WERI-Rb-1 (cell line): ENCODE data around the gene PRDX2.

Source experiments
- DNase-seq: peaks from one replicate; pipeline ENCODE4 v3.0.0-alpha.2; 2020
- H3K27ac ChIP-seq: fragments of 250-450 bp; sonication (Bioruptor Pico); 2 replicates; pipeline ENCODE4 v1.5.1; 2020; ENCODE audit warnings: mild to moderate bottlenecking, moderate library complexity
- H3K27me3 ChIP-seq: fragments of 250-450 bp; sonication (Bioruptor Pico); 2 replicates; pipeline ENCODE4 v1.5.1; 2021; ENCODE audit warnings: mild to moderate bottlenecking, low read depth, moderate library complexity; ENCODE audit not compliant: insufficient read depth, severe bottlenecking
- H3K36me3 ChIP-seq: fragments of 250-450 bp; sonication (Bioruptor Pico); 2 replicates; pipeline ENCODE4 v1.5.1; 2020; ENCODE audit warnings: mild to moderate bottlenecking, moderate library complexity
- H3K4me3 ChIP-seq: 2 replicates; pipeline ENCODE4 v1.5.1; 2011; ENCODE audit warnings: low read depth, mild to moderate bottlenecking, control low read depth, low read length
- H3K9me3 ChIP-seq: fragments of 250-450 bp; sonication (Bioruptor Pico); 2 replicates; pipeline ENCODE4 v1.5.1; 2021; ENCODE audit warnings: mild to moderate bottlenecking, moderate library complexity; ENCODE audit not compliant: severe bottlenecking
- TF ChIP-seq, protein P1 (sequence below): IDR thresholded peaks from 2 replicates; pipeline ENCODE4 v1.5.1; 2011; ENCODE audit warnings: low read depth, mild to moderate bottlenecking, control low read depth, inconsistent platforms, low read length

Gene PRDX2

DNA sequence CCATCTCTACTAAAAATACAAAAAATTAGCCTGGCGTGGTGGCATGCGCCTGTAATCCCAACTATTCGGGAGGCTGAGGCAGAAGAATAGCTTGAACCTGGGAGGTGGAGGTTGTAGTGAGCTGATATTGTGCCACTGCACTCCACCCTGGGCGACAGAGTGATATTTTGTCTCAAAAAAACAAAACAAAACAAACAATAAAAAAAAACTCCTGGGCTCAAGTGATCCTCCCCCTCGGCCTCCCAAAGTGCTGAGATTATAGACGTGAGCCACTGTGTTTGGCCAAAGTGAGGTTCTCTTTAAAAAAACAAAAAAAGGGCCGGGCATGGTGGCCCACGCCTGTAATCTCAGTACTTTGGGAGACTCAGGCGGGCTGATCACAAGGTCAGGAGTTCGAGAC, 14.1 kb downstream of the PRDX2 start:
- peak overlapping the region; percentile 96 for H3K27ac ChIP-seq
- TF ChIP-seq, protein P1, sequence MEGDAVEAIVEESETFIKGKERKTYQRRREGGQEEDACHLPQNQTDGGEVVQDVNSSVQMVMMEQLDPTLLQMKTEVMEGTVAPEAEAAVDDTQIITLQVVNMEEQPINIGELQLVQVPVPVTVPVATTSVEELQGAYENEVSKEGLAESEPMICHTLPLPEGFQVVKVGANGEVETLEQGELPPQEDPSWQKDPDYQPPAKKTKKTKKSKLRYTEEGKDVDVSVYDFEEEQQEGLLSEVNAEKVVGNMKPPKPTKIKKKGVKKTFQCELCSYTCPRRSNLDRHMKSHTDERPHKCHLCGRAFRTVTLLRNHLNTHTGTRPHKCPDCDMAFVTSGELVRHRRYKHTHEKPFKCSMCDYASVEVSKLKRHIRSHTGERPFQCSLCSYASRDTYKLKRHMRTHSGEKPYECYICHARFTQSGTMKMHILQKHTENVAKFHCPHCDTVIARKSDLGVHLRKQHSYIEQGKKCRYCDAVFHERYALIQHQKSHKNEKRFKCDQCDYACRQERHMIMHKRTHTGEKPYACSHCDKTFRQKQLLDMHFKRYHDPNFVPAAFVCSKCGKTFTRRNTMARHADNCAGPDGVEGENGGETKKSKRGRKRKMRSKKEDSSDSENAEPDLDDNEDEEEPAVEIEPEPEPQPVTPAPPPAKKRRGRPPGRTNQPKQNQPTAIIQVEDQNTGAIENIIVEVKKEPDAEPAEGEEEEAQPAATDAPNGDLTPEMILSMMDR, result no peak
- H3K4me3 ChIP-seq, result no peak overlapping the region
- no peaks in the 10 kb centered on the region for H3K27me3 ChIP-seq
- no peaks in the 10 kb centered on the region for H3K9me3 ChIP-seq
- DNase-seq, result no peak
- no peaks in the 10 kb centered on the region for H3K36me3 ChIP-seq

DNA sequence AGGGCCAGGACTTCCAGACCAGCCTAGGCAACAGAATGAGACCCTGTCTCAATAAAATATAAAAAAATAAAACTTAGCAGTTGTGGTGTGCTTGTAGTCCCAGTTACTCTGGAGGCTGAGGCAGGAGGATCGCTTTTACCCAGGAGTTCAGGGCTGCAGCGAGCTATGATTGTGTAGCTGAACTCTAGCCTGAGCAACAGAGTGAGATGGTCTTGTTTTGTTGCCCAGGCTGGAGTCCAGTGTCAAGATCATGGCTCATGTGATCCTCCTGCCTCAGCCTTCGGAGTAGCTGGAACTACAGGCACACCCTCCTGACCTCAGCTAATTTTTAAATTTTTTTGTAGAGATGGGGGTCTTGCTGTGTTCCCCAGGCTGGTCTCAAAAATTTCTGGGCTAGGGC, 14.6 kb downstream of the PRDX2 start:
- DNase-seq, result no peak
- Histone ChIP-seq H3K4me3 (no peak overlapping the region), H3K36me3 (no peaks in the 10 kb centered on the region), H3K27ac (peak overlapping the region; percentile 96), H3K9me3 (no peaks in the 10 kb centered on the region), H3K27me3 (no peaks in the 10 kb centered on the region)
- TF ChIP-seq, protein P1, result no peak

DNA sequence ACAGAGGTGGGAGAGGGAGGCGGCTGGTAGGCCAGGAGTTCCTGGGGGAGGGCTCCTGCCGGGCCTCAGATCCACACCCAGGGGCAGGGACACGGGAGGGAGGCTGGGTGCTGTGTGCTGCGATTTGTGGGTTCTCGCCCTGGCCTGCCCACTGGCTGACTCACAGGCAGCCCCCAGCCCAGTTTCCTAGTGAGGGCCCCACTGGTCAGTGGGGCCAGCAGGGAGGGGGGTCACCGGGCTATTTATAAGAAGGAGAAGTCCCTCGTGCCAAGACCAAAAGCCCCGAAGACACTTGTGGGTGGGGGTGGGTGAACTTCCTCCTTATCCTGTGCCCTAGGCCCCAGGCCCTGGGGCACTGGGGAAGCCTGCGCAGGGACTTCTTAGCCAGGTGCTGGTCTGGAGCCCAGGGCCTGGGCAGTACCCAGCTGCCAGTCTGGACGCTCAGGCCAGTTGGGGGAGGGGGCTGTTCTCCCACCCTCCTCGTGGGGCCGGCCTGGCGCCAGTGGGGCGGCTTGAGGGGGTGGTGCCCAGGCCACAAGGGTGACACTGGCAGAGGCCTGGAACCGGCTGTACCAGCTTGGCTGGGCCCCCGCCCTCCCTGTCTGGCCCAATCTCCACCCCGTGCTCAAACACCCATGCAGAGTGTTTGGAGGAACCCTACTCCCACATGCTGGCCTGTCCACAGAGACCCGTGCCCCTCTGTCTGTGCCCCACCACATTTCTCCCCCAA, 15.3 kb downstream of the PRDX2 start:
- TF ChIP-seq, protein P1, result no peak
- H3K27me3 ChIP-seq, result no peaks in the 10 kb centered on the region
- H3K9me3 ChIP-seq, result no peaks in the 10 kb centered on the region
- H3K4me3 ChIP-seq, result no peak overlapping the region
- H3K36me3 ChIP-seq, result no peaks in the 10 kb centered on the region
- no peak for DNase-seq
- H3K27ac ChIP-seq, result peak overlapping the region; percentile 96

DNA sequence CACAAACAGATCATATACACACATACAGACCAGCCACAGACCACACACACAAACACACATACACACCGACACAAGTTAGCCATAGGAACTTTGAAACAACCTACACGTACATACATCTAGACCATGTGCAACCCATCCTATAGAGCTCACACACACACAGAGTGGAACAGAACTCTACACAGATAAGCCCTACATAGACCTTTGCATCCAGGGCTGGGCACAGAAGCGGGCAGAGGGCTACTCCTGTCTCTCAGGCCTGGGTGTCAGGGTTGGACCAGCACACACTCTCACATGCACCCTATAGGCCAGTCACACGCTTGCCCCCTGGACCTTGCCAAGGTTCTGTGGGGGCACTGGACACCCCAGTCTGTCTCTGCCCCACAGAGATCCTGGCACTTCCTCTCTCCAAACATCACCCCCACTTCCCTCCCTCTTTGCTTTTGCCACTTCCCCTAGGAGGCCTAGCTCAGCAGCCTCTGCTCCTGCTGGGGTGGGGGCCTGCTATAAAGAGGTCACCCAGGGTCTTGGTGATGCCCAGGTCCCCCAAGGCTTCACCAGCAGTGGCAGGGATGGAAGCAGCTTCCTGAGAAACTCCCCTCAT, 16.1 kb downstream of the PRDX2 start:
- Histone ChIP-seq H3K27me3 (no peaks in the 10 kb centered on the region), H3K9me3 (no peaks in the 10 kb centered on the region), H3K27ac (peak overlapping the region; percentile 96), H3K36me3 (no peaks in the 10 kb centered on the region), H3K4me3 (no peak overlapping the region)
- DNase-seq, result no peak
- TF ChIP-seq, protein P1, result no peak

DNA sequence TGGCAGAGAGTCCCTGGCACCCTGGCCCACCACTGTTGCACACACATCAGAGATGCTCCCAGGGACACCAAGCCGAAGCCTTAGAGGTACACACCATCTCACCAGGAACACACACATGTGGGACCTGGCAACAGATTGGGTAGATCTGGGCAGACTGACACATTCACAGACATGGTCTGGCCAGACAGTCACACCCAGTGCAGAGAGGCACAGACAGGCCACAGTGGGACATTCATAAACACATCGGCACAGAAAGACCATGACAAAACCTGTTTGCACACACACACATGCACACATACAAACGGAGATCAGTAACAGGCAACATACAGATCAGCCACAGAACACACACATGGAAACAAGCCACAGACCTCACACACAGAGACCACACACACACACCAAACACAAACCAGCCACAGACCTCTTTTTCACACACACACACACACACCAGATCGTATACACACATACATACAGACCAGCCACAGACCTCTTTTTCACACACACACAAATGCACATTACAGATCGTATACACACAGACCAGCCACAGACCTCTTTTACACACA, 16.6 kb downstream of the PRDX2 start:
- no peaks in the 10 kb centered on the region for H3K27me3 ChIP-seq
- TF ChIP-seq, protein P1, result no peak
- no peak for DNase-seq
- no peaks in the 10 kb centered on the region for H3K9me3 ChIP-seq
- no peak overlapping the region for H3K4me3 ChIP-seq
- H3K36me3 ChIP-seq, result no peaks in the 10 kb centered on the region
- H3K27ac ChIP-seq, result peak overlapping the region; percentile 96
